GM12864 (cell line): ENCODE measurements around the gene THSD4.

Experiments used
- DNase-seq: peaks from one replicate; pipeline ENCODE4 v3.0.0-alpha.2; 2011; ENCODE audit warnings: low read depth
- H3K4me3 ChIP-seq: 2 replicates; pipeline ENCODE4 v1.5.1; 2011; ENCODE audit warnings: mild to moderate bottlenecking, low read depth, low read length, control low read depth
- TF ChIP-seq, protein P1 (sequence below): IDR thresholded peaks from 2 replicates; pipeline ENCODE4 v1.5.1; 2011; ENCODE audit warnings: low read depth, mild to moderate bottlenecking, moderate library complexity, low read length, control low read depth, inconsistent platforms; ENCODE audit errors: missing control alignments

The THSD4 gene

DNA sequence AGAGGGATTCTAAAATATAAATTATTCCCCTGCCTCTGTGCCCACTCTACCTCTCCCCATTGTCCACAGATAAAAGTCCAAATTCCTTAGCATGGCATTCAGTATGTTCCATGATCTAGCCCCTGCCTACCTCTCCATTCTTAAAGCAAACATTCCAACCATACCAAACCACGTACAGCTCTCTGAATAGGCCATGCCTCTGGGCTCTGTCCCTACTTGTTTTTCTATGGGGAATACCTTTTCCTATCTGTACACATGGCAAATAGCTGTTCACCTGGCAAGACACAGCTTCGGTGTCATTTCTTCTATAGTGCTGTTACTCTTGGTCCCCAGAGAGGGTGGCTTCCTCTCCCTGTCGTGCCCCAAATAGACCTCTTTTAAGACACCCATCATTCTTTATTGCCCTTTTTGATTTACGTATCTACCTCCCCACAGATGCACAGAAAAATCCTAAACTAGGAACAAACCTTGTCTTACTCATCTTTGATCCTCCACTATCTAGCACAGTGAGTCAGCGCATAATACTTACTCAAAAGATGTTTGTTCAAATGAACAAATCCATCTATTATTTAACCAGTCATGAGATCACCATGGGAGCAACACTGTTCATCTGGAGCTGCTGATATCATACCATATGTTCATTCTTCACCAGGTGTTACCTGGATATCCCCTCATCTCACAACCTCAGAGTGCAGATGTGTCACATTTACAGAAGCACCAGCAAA, 329.8 kb downstream of the THSD4 start:
- no peak overlapping the region for H3K4me3 ChIP-seq
- DNase-seq = no peak
- TF ChIP-seq, protein P1, sequence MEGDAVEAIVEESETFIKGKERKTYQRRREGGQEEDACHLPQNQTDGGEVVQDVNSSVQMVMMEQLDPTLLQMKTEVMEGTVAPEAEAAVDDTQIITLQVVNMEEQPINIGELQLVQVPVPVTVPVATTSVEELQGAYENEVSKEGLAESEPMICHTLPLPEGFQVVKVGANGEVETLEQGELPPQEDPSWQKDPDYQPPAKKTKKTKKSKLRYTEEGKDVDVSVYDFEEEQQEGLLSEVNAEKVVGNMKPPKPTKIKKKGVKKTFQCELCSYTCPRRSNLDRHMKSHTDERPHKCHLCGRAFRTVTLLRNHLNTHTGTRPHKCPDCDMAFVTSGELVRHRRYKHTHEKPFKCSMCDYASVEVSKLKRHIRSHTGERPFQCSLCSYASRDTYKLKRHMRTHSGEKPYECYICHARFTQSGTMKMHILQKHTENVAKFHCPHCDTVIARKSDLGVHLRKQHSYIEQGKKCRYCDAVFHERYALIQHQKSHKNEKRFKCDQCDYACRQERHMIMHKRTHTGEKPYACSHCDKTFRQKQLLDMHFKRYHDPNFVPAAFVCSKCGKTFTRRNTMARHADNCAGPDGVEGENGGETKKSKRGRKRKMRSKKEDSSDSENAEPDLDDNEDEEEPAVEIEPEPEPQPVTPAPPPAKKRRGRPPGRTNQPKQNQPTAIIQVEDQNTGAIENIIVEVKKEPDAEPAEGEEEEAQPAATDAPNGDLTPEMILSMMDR = no peak

DNA sequence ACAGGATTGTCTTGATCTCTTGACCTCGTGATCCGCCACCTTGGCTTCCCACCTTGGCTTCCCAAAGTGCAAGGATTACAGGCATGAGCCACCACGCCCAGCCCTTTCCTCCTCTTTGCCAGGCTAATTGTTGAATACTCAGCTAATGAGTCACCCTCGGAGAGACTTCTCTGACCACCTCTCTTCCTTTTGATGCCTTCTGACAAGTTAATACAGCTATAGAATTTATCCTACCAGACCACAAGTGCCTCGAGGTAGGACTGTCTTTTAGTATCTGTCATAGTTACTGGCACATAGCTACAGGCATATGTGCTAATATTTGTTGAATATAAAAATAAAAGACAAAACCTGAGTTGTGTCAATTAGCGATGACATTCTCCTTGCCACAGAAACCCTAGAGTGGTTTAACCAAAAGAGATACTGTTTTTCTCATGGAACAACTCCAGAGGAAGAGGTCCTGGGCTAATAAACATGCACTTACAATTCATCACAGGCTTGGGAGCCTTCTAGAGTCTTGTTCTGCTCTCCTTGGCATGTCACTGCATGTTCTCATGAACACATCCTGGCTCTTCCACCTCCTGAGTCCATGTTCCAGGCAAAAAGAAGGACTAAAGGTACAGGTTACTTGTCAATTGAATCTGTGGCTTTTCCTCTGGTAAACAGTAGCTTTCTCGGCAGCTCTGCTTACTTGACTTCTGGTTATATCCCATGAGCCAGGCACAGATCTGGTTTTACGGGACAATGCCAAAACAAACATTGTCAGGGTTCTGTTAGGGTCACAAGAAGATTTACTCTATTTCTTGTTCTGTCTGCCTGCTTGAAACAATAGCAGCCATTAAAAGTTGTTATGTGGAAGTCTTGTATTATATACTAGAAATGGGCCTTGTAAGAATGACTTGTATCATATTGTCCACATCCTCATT, 332.3 kb downstream of the THSD4 start:
- TF ChIP-seq, protein P1 = no peak
- no peak overlapping the region for H3K4me3 ChIP-seq
- DNase-seq = no peak

DNA sequence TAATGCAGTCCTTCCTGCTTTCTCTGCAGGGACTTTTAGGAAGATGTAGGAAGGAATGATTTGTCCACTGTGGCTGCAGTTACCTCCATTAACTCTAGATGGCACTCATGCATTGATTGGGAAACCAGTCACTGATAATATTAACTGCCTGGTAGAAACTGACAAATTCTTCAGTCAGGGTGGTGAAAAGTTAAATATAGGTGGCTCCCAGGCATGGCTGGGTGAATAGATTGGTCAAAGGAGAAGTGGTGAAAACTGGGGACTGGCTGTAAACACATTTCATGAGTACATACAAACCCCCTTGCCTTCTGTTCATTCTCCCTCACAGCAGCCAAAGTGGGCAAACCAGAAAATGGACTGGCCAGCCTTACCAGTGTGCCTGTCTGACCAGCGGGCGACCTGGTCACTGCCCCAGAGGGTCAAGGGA, 333.4 kb downstream of the THSD4 start:
- no peak overlapping the region for H3K4me3 ChIP-seq
- DNase-seq = peak; percentile 27
- TF ChIP-seq, protein P1 = peak; percentile 88

DNA sequence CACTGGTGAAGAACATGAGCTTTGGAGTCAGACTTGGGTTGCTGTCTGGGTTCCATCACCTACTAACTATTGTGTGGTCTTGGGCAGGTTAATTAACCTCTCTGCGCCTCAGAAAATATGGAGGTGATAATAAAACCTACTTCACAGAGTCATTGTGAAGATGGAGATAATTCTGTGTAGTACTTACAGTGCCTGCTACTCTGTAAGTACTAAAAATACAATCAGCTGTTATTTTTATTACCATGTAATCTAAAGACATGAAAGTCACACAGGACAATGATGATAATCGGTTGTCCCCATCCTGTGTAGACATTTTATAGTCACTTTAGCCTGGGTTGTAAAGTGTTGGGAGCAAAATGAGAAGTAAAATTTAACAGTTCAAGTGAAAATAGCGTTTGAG, 334.1 kb downstream of the THSD4 start:
- no peak overlapping the region for H3K4me3 ChIP-seq
- no peak for DNase-seq
- TF ChIP-seq, protein P1 = no peak

DNA sequence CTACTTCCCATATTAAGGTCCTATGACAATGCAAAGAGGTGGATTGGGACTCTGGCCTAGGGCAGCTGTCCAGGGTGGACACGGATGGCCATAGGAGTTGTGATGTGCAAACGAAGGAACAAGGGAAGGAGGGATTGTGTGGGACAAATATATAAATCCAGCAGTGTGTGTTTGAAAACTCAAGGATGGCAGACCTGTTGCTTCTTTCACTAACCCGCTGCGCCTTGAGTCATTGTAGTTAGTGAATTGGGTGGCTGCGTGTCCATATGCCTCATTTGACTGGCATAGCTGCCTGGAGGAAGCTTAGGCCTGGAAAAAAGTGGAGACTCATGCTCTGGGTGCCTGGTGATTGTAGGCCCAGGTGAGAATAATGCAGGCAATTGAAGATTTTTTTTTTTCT, 334.7 kb downstream of the THSD4 start:
- TF ChIP-seq, protein P1 = no peak
- no peak for DNase-seq
- no peak overlapping the region for H3K4me3 ChIP-seq

DNA sequence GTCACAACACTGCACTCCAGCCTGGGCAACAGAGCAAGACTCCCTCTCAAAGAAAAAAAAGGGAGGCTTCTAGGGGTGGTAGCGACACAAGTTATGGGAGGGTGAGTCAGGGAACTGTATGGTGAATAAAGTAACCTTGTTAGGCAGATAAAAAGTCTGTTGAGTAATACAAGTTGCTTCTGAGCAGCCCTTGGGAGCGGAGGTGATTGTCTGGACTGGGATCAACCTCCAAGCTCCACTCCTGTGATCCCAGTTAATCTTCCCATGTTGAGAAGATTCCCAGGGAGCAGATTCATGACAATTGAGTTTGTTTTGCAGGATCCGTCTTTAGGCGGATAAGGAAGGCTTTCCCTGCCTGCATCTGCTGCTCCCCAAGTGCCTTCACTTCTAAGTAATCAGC, 335.9 kb downstream of the THSD4 start:
- TF ChIP-seq, protein P1 = no peak
- no peak for DNase-seq
- no peak overlapping the region for H3K4me3 ChIP-seq
